ENCODE measurements around the gene TMEM37. TPM values are rescaled to one million over a fixed set of nuclear protein-coding genes. Genes with fewer than 3 reads are reported as not detected.

TMEM37 gene
- total RNA-seq, 5 donors from 2014 or later (not counting 1 experiment from before 2014, with no cell fraction given) = 0.44 to 0.60 TPM; not detected in 3

DNA sequence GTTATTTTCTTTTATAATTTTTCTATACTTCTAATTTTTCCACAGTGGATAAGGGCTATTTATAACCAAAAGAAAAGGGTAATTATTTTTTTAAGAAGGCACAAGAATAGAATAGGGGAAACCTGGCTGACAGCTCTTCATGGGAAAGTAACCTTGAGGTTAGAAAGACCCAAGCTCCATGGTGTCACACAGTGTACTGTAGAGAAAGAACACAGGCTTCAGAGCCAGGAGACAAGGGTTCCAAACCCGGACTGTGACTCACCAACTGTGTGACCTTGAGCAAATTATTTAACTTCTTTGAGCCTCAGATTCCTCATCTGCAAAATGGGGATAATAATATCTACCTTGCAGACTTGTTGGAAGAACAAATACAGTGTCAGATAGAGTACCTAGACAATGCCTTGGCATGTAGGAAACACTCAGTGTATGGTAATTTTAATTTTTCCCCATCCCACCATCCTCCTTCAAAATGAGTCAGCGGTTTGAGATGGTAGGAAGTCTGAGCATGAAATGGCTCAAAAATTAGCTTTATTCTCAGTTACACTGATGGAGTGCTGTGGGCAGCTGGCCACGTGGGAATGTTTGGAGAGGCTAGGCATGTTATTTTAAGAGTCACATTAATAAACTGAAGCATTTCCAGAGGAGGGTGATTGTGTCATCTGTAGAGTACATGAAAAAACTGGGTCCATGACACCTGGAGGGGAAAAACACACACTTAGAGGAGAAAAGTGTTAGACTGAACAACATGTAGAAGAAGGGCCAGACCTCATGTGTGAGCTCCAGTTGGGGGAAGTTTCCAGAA lies 36.7 kb downstream of the TMEM37 start:
- ChIA-PET CTCF (interaction anchor here in 1 of 2 donors (0.6 kb wide), 1 partner anchor 8 kb away, joined by 3 read pairs; no protein-coding TSS in a partner anchor), POLR2A (no interaction called here)
- ATAC-seq (replicated peaks in 1 of 4) = no peak
- Mint-ChIP-seq H3K4me1 (no peaks in the 10 kb centered on the region), H3K9me3 (no peaks in the 10 kb centered on the region), H3K36me3 (no peaks in the 10 kb centered on the region), H3K27me3 (peaks cover 4 to 7% of the 10 kb centered on the region in 2 donors), H3K27ac (no peak overlapping the region), H3K4me3 (no peak overlapping the region)
- Histone ChIP-seq H3K27ac (ENCODE audit: low read length) (no peak overlapping the region), H3K4me3 (ENCODE audit: control insufficient read depth in 1 of 2, extremely low read depth in 1 of 2, low read length in 1 of 2) (no peak overlapping the region), H3K4me1 (ENCODE audit: control insufficient read depth in 1 of 2, extremely low read depth in 1 of 2, insufficient read depth in 2 of 2, low read length in 2 of 2) (no peaks in the 10 kb centered on the region), H3K9me3 (no peaks in the 10 kb centered on the region), H3K36me3 (ENCODE audit: control insufficient read depth in 2 of 2, extremely low read depth in 1 of 2, insufficient read depth in 1 of 2, low read length in 1 of 2) (no peaks in the 10 kb centered on the region), H3K27me3 (replicated peaks in 1 of 2; ENCODE audit: control insufficient read depth in 2 of 2, extremely low read depth in 1 of 2, insufficient read depth in 2 of 2, low read length in 1 of 2) (peaks cover 0 to 2% of the 10 kb centered on the region in 2 experiments)
- WGBS (ENCODE audit: insufficient coverage) = 50% methylated on average over 1 of the region's 3 CpGs
- DNase-seq = no peak

DNA sequence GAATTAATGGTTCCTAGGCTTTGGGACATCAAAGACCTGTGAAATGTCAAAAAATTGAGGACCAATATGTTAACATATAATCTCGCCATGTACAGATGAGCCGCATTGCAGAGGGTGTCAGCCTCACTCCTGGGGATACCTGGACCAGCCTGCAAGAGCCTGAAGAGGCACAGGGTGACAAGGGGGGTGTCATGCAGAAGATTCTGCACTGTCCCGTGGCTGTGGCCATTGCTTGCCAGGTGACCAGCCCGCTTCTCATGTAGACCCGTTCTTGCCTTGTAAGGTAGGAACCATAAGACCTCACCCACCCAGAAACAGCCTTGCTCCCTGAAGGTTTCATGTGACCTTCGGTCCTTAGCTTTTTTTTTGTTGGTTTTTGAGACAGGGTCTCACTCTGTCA lies 37.5 kb downstream of the TMEM37 start:
- POLR2A ChIA-PET = no interaction called here
- no peak overlapping the region for H3K27ac ChIP-seq (ENCODE audit: low read length)
- H3K9me3 Mint-ChIP-seq = no peaks in the 10 kb centered on the region
- 48% methylated on average over 5 of the region's 6 CpGs for WGBS (ENCODE audit: insufficient coverage)
- H3K4me3 Mint-ChIP-seq = no peak overlapping the region
- no peak for DNase-seq
- CTCF ChIA-PET = no interaction called here
- H3K27me3 Mint-ChIP-seq = peaks cover 4 to 7% of the 10 kb centered on the region in 2 donors
- ATAC-seq (replicated peaks in 1 of 4) = no peak
- peaks cover 0 to 7% of the 10 kb centered on the region in 2 experiments for H3K27me3 ChIP-seq (replicated peaks in 1 of 2; ENCODE audit: control insufficient read depth in 2 of 2, extremely low read depth in 1 of 2, insufficient read depth in 2 of 2, low read length in 1 of 2)
- no peak overlapping the region for H3K27ac Mint-ChIP-seq
- no peaks in the 10 kb centered on the region for H3K36me3 ChIP-seq (ENCODE audit: control insufficient read depth in 2 of 2, extremely low read depth in 1 of 2, insufficient read depth in 1 of 2, low read length in 1 of 2)
- H3K36me3 Mint-ChIP-seq = no peaks in the 10 kb centered on the region
- no peaks in the 10 kb centered on the region for H3K4me1 ChIP-seq (ENCODE audit: control insufficient read depth in 1 of 2, extremely low read depth in 1 of 2, insufficient read depth in 2 of 2, low read length in 2 of 2)
- no peaks in the 10 kb centered on the region for H3K4me1 Mint-ChIP-seq
- H3K9me3 ChIP-seq = no peaks in the 10 kb centered on the region
- no peak overlapping the region for H3K4me3 ChIP-seq (ENCODE audit: control insufficient read depth in 1 of 2, extremely low read depth in 1 of 2, low read length in 1 of 2)

DNA sequence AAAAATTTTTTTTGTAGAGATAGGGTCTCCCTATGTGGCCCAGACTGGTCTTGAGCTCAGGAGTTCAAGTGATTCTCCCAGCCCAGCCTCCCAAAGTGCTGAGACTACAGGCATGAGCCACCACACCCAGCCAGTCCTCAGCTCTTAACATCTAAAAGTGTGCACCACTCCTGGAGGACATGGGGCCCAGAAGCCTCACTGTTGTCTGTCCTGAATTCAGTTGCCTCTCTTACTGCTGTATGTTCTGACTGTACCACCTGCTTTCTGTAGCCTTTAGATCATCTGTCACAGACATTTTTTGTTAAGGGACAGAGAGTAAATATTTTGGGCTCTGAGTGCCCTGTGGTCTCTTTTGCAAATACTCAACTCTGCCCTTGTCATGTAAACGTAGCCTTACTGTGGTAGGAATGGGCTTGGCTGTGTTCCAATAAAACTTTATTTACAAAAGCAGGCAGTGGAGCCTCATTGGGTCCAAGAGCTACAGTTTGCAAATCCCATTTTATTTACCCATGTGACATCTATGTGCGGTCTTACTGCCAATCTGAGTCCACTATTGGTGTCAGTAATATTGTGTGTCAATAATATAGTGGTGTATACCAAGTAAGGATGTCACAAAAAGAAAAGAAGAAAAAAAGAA lies 38.1 kb downstream of the TMEM37 start:
- WGBS (ENCODE audit: insufficient coverage) = 40% methylated on average over 1 of the region's 2 CpGs

DNA sequence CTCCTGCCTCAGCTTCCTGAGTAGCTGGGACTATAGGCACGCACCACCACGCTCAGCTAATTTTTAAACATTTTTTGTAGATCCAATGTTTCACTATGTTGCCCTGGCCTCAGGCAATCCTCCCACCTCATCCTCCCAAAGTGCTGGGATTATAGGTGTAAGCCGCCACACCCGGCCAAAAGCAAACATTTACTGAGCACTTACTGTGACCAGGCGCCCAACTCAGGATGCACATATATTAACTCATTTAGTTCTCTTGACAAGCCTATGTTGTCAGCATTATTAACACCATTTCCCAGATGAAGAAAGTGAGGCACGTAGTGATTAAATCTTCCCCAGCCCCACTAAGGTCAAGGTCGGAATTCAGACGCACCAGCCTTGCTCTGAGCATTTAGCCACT lies 41.1 kb downstream of the TMEM37 start:
- peaks cover 0 to 25% of the 10 kb centered on the region in 2 experiments for H3K27me3 ChIP-seq (replicated peaks in 1 of 2; ENCODE audit: control insufficient read depth in 2 of 2, extremely low read depth in 1 of 2, insufficient read depth in 2 of 2, low read length in 1 of 2)
- H3K27ac ChIP-seq (ENCODE audit: low read length) = no peak overlapping the region
- no peak overlapping the region for H3K4me3 ChIP-seq (ENCODE audit: control insufficient read depth in 1 of 2, extremely low read depth in 1 of 2, low read length in 1 of 2)
- no peaks in the 10 kb centered on the region for H3K36me3 ChIP-seq (ENCODE audit: control insufficient read depth in 2 of 2, extremely low read depth in 1 of 2, insufficient read depth in 1 of 2, low read length in 1 of 2)
- H3K9me3 ChIP-seq = no peaks in the 10 kb centered on the region
- Mint-ChIP-seq H3K27ac (no peak overlapping the region), H3K4me1 (no peaks in the 10 kb centered on the region), H3K4me3 (no peak overlapping the region), H3K9me3 (no peaks in the 10 kb centered on the region), H3K27me3 (peaks cover 10 to 18% of the 10 kb centered on the region in 2 donors), H3K36me3 (no peaks in the 10 kb centered on the region)
- DNase-seq (no peak), ATAC-seq (replicated peaks in 1 of 4) (no peak)
- 76% methylated on average over 4 of the region's 8 CpGs for WGBS (ENCODE audit: insufficient coverage)
- no peaks in the 10 kb centered on the region for H3K4me1 ChIP-seq (ENCODE audit: control insufficient read depth in 1 of 2, extremely low read depth in 1 of 2, insufficient read depth in 2 of 2, low read length in 2 of 2)
- POLR2A ChIA-PET = no interaction called here
- CTCF ChIA-PET = no interaction called here

More for the DNA sequence above, 38.1 kb downstream of the TMEM37 start:
- Mint-ChIP-seq H3K4me1 (no peaks in the 10 kb centered on the region), H3K4me3 (no peak overlapping the region), H3K27me3 (peaks cover 4 to 7% of the 10 kb centered on the region in 2 donors), H3K36me3 (no peaks in the 10 kb centered on the region), H3K27ac (no peak overlapping the region), H3K9me3 (no peaks in the 10 kb centered on the region)
- Histone ChIP-seq H3K27ac (ENCODE audit: low read length) (no peak overlapping the region), H3K9me3 (no peaks in the 10 kb centered on the region), H3K36me3 (ENCODE audit: control insufficient read depth in 2 of 2, extremely low read depth in 1 of 2, insufficient read depth in 1 of 2, low read length in 1 of 2) (no peaks in the 10 kb centered on the region), H3K27me3 (replicated peaks in 1 of 2; ENCODE audit: control insufficient read depth in 2 of 2, extremely low read depth in 1 of 2, insufficient read depth in 2 of 2, low read length in 1 of 2) (peaks cover 0 to 7% of the 10 kb centered on the region in 2 experiments), H3K4me3 (ENCODE audit: control insufficient read depth in 1 of 2, extremely low read depth in 1 of 2, low read length in 1 of 2) (no peak overlapping the region), H3K4me1 (ENCODE audit: control insufficient read depth in 1 of 2, extremely low read depth in 1 of 2, insufficient read depth in 2 of 2, low read length in 2 of 2) (no peaks in the 10 kb centered on the region)
- ChIA-PET CTCF (interaction anchor here in 1 of 2 donors (0.7 kb wide), 1 partner anchor 57 kb away, joined by 3 read pairs; no protein-coding TSS in a partner anchor), POLR2A (no interaction called here)
- ATAC-seq (replicated peaks in 1 of 4) = no peak
- no peak for DNase-seq

DNA sequence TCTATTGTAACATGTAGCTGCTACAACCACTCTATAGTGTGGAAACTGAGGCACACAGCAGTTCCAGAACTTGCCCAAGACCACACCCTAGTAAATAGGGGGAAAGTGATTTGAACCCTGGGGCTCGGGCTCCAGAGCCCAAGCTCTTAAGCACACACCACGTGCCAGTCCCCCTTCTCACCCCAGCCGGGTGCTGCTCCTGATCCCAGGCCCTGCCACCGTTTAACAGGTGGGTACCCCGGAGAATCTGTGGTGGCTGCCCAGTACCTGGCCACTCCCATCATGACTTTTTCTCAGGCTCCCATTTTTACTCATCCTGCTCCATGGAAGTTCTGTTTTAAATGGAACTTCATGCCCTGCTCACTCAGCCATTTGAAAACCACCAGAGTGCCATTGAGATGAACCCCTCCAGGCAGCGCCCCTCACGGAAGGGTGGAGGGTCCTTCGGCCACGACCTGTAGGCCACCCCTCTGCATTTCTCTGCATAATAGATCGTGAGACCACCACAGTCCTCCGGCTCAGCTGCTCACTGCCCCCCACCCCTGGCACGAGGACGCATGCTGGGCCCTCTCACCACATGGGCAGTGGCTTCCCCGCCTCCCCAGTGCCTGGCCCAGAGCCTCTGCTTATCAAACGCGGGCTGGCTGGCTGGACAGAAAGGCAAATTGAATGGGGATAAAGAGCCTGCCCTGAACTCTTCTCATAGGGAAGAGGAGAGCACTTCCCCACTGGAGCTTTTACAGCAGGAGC lies 42.1 kb downstream of the TMEM37 start:
- whole genome bisulfite sequencing (ENCODE audit: insufficient coverage) = 77% methylated on average over 11 of the region's 16 CpGs
- DNase-seq (no peak), ATAC-seq (replicated peaks in 1 of 4) (no peak)
- no peak overlapping the region for H3K4me3 ChIP-seq (ENCODE audit: control insufficient read depth in 1 of 2, extremely low read depth in 1 of 2, low read length in 1 of 2)
- no peak overlapping the region for H3K27ac ChIP-seq (ENCODE audit: low read length)
- H3K27me3 ChIP-seq (replicated peaks in 1 of 2; ENCODE audit: control insufficient read depth in 2 of 2, extremely low read depth in 1 of 2, insufficient read depth in 2 of 2, low read length in 1 of 2) = peaks cover 0 to 28% of the 10 kb centered on the region in 2 experiments
- no peaks in the 10 kb centered on the region for H3K4me1 Mint-ChIP-seq
- no peaks in the 10 kb centered on the region for H3K36me3 ChIP-seq (ENCODE audit: control insufficient read depth in 2 of 2, extremely low read depth in 1 of 2, insufficient read depth in 1 of 2, low read length in 1 of 2)
- no peak overlapping the region for H3K27ac Mint-ChIP-seq
- POLR2A ChIA-PET = no interaction called here
- no peaks in the 10 kb centered on the region for H3K9me3 Mint-ChIP-seq
- no peaks in the 10 kb centered on the region for H3K36me3 Mint-ChIP-seq
- H3K4me1 ChIP-seq (ENCODE audit: control insufficient read depth in 1 of 2, extremely low read depth in 1 of 2, insufficient read depth in 2 of 2, low read length in 2 of 2) = no peaks in the 10 kb centered on the region
- no peaks in the 10 kb centered on the region for H3K9me3 ChIP-seq
- H3K4me3 Mint-ChIP-seq = no peak overlapping the region
- CTCF ChIA-PET = interaction anchor here in 1 of 2 donors (0.6 kb wide), 1 partner anchor 39 kb away, joined by 3 read pairs; no protein-coding TSS in a partner anchor
- H3K27me3 Mint-ChIP-seq = peaks cover 6 to 21% of the 10 kb centered on the region in 2 donors

Measured in T-cell (primary cell).